ENCODE measurements around the gene MPL.

GRCh38 chr1:43315963-43316737 is 21.5 kb upstream of the MPL start:
- TF ChIP-seq E2F5 (CRISPR knock-in tag; IDR thresholded peaks at IDR 0.05) (no peak), GABPB1 (CRISPR knock-in tag; IDR thresholded peaks at IDR 0.05) (no peak), CTCF (IDR thresholded peaks at IDR 0.05) (no peak), ZNF121 (CRISPR knock-in tag; IDR thresholded peaks at IDR 0.05) (no peak)
